Left lobe of liver (tissue), 2 donors: ENCODE results near the gene SCRN2. TPM values are rescaled to one million over a fixed set of nuclear protein-coding genes. Genes with fewer than 3 reads are reported as not detected.
A peak's percentile ranks its signal among the peaks of the same experiment; 100 is the strongest.

Experiments
- ATAC-seq: fragments of 200-7000 bp; cut with Tn5 transposase; one replicate; pipeline ENCODE4 v1.9.1; 2020; ENCODE audit warnings: mild to moderate bottlenecking, moderate library complexity
- DNase-seq: peaks from one replicate; pipeline ENCODE4 v3.0.0-alpha.2; 2020; ENCODE audit warnings: low spot score
- total RNA-seq: library from RNA; stranded (reverse); gene quantifications from one replicate; pipeline ENCODE4 v1.2.1, GENCODE V29; 2021
- donor health status: DM: no; HTN: no; CAD: no; lungs with moderate emphysema.
- donor health status: DM: no; HTN: yes; CAD: no.

SCRN2 gene
- total RNA-seq, 1 donor from 2014 or later, result 28.4 TPM

GRCh38 chr17:47808036-47808829, 32.8 kb downstream of the SCRN2 start:
- no peak for ATAC-seq
- peak; percentile 26 for DNase-seq

GRCh38 chr17:47807421-47807820, 33.7 kb downstream of the SCRN2 start:
- DNase-seq, result no peak

GRCh38 chr17:47806913-47807255, 34.2 kb downstream of the SCRN2 start:
- DNase-seq (no peak), ATAC-seq (no peak)

More at GRCh38 chr17:47807421-47807820, 33.7 kb downstream of the SCRN2 start:
- ATAC-seq, result no peak

DNA sequence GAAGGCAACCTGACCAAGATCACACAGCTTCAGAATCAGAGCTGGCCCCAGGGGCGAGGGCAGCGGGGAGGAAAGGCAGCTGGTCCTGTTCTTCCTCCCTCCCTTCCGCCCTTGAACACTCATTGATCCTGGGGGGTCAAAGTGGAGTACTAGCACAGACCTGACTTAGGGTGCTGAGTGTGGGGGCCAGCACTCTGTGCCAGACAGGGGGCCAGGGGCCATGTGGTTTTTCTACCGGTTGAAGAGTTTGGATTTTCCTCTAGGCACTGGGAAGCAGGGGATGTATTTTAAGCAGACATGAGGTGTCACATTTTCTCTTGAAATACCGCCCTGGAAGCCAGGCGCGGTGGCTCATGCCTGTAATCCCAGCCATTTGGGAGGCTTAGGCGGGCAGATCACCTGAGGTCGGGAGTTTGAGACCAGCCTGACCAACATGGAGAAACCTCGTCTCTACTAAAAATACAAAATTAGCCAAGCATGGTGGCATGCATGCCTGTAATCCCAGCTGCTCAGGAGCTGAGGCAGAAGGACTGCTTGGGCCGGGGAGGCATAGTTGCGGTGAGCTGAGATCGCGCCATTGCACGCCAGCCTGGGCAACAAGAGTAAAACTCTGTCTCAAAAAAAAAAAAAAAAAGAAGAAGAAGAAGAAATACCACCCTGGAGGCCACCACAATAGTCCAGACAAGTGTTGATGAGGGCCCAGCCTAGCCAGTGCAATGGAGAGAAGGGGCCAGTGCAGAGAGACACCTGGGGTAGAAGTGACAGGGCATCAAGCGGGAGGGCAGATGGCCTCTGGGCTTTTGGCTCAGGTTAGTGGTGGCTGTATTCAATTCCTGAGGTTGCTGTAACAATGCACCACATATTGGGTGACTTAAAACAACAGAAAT, 34.8 kb downstream of the SCRN2 start:
- ATAC-seq, result no peak
- peak; percentile 28 for DNase-seq

- DNase-seq (peak; percentile 24), ATAC-seq (no peak)
Measured at GRCh38 chr17:47804461-47804860, 36.6 kb downstream of the SCRN2 start.

GRCh38 chr17:47803751-47804150, 37.3 kb downstream of the SCRN2 start:
- DNase-seq, result peak; percentile 18
- no peak for ATAC-seq

GRCh38 chr17:47803201-47803600, 37.9 kb downstream of the SCRN2 start:
- ATAC-seq, result no peak
- DNase-seq, result peak; percentile 27

- DNase-seq (peak; percentile 50), ATAC-seq (peak; percentile 92)
Measured at GRCh38 chr17:47802341-47803022, 38.6 kb downstream of the SCRN2 start.

DNA sequence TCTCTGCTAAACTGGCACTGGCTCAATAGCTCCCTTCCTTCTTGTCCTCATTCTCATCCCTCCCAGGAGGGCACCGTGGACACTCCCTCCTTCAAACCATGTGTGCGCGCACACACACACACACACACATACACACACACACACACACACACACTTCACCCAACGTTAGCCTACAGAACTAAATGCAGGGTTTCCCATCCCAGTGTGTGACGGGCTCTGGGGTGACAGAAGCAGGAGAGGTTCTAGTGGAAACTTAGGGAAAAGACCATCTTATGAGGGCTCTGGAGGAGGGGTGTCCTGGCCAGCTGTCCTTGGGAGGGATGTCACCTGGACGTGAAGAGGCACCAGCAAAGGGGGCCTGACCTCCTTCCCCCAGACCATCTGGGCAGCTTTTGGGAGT, 39.2 kb downstream of the SCRN2 start:
- no peak for ATAC-seq
- no peak for DNase-seq

GRCh38 chr17:47801176-47801765, 39.8 kb downstream of the SCRN2 start:
- peak; percentile 37 for DNase-seq
- ATAC-seq, result no peak

GRCh38 chr17:47800686-47801085, 40.4 kb downstream of the SCRN2 start:
- DNase-seq, result peak; percentile 35
- no peak for ATAC-seq

- ATAC-seq, result no peak
- peak; percentile 6 for DNase-seq
Measured at GRCh38 chr17:47797797-47798196, 43.3 kb downstream of the SCRN2 start.

DNA sequence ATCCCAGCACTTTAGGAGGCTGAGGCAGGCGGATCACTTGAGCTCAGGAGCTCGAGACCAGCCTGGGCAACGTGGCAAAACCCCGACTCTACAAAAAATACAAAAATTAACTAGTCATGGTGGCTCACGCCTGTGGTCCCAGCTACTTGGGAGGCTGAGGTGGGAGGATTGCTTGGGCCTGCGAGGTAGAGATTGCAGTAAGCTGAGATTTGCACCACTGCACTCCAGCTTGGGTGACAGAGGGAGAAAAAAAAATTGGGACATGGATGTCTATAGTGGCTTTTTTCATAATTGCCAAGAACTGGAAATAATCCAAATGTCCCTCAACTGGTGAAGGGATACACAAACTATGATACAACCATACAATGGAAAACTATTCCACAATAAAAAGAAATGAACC, 48.1 kb downstream of the SCRN2 start:
- DNase-seq (peak; percentile 5), ATAC-seq (no peak)

- DNase-seq (no peak), ATAC-seq (no peak)
Measured at GRCh38 chr17:47792457-47792856, 48.6 kb downstream of the SCRN2 start.

GRCh38 chr17:47791025-47791424, 50.0 kb downstream of the SCRN2 start:
- ATAC-seq, result no peak

GRCh38 chr17:47789611-47790561, 51.2 kb downstream of the SCRN2 start:
- peak; percentile 92 for ATAC-seq

More at GRCh38 chr17:47791025-47791424, 50.0 kb downstream of the SCRN2 start:
- DNase-seq, result peak; percentile 12

More at GRCh38 chr17:47789611-47790561, 51.2 kb downstream of the SCRN2 start:
- DNase-seq, result peak; percentile 48
